GM18511 (cell line): Measurements from ENCODE around the gene NPAS2.

Experiments used
- ATAC-seq: cut with Tn5 transposase; IDR thresholded peaks from one replicate; pipeline ENCODE4 v1.9.1; 2021; ENCODE audit warnings: mild to moderate bottlenecking, moderate library complexity; ENCODE audit not compliant: unreplicated experiment

NPAS2 gene

DNA sequence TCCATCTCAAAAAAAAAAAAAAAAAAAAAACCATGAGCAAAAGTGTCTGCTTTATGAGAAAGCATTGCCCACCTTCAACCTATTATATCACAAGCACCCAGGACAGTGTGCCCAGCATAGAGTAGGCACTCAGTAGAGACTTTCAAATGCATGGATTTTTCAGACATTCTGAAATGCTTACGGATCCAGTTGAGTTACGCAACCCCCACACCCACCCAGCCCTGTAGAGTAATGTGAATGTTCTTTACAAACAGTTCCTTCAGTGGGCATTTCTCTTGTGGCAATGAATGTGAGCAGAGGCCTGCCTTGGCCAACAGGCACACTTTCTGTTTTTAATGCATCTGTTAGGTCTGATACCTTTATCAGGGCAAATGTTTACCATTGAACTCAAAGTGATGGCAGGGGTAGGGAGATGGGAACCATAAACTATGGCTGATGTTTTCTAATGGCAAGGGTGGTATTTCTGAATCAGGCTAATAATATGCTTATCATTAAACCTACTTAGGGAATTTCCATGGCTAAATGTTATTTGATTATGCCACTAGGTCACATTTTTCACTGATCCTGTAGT is 117.1 kb downstream of the NPAS2 start:
- ATAC-seq = no peak

DNA sequence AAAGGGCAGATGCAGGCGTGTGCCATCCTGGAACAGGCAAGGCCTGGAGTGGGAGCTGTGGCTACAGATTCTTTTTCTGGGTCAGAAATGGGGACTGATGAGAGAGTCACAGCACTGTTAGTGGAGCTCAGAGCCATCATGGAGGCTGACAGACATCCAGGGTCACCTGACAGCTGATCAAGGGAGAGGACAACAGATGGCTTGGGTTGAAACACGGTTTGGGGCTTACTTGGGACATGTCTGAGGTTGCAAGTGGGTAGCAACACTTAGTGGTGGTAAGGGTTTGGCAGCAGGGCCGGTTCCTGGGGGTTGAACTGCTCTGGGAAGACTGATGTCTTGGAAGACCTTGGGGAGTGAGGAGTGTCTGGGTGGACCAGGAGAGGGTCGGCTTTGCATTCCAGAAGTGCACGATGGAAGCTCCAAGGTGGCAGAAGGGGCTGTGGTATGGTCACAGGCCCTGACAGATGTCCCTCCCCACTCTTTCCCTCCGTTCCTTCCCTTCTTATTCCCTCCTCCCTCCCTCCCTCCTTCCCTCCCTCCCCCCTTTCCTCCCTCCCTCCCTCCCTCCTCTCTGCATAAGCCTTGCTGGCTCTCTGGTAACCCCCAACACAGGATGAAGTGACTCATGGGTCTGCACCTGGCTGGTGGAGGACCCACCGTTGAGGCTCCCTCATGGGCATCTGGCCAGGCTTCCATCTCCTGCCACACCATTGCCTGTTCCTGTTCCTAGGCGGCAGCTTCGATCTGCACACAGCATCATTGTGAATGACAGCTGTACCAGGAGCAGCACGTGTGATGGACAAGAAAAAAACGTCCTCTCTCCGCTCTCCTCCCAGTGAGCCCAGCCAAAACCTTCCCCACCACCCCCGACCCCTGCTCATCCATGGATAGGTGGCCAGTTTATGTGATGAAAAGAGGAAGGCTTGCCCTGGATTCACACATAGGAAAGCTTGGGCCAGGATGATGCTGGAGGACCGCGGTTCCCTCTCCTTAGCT is 118.4 kb downstream of the NPAS2 start:
- no peak for ATAC-seq

DNA sequence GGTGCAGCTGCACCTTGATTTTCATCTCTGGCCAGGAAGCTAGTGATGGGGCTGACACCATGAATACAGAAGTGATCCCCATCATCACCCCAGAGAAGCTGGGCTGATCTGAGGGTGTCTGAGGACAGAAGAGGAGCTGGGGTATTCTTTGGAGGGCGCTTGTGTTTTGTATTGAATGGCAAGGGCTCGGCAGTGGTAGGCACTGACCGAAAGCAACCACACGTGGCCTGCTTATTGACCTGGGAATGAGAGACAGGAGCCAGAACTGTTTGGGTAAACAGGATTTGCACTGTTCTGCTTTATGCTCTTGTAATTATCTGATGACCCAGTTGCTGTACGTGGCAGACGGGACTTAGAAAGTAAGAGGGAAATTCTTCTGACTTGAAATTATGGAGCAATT is 119.5 kb downstream of the NPAS2 start:
- ATAC-seq = no peak

DNA sequence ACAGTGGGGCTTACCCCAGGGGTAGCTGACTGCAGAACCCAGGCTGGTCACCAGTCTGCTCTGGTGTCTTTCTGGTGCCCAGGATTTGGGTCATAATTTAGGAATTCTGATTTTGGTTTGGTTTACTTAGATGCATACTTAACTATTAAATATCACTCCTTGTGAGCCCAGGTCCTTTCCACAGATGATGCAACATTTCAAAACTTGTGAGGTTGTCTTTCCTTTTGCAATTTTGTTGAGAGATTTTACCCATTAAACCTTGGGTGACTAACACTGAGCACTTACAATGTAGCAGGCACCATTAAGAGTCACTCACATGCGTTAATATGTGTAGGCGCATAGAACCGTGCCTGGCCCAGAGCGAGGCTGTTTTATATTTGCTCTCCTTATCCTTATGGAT is 120.3 kb downstream of the NPAS2 start:
- no peak for ATAC-seq

DNA sequence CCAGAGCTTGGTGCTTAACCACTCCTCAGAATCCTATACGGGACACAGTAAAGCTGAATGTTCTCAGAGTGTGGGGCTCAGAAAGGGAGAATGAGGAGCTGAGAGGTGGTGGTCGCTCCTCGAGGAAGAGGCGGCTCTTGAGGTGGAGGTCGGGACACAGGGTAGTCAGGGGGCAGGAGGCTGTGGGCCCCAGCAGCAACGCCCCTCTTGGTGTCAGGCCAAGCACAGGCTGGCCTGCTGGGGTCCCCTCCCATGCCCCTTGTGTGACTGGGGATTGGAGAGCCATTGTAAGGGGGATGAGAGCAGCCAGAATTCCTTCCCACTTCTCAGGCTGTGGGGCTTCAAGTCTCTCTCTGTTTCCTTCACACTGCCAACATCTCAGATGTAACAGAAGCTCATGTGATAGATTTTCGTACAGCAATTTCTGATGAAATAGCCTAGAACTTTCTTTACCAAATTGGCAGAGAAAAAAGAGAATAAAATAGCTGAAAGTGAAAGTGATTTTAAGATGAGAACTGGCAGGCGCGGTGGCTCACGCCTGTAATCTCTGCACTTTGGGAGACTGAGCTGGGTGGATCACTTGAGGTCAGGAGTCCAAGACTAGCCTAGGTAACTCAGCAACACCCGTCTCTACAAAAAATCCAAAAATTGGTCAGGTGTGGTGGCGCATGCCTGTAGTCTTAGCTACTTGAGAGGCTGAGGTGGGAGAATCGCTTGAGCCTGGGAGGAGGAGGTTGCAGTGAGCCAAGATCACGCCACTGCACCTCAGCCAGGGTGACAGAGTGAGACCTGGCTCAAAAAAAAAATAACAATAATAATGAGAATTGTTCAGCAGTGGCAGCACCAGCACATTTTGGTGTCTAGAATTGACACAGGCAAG is 121.1 kb downstream of the NPAS2 start:
- no peak for ATAC-seq

DNA sequence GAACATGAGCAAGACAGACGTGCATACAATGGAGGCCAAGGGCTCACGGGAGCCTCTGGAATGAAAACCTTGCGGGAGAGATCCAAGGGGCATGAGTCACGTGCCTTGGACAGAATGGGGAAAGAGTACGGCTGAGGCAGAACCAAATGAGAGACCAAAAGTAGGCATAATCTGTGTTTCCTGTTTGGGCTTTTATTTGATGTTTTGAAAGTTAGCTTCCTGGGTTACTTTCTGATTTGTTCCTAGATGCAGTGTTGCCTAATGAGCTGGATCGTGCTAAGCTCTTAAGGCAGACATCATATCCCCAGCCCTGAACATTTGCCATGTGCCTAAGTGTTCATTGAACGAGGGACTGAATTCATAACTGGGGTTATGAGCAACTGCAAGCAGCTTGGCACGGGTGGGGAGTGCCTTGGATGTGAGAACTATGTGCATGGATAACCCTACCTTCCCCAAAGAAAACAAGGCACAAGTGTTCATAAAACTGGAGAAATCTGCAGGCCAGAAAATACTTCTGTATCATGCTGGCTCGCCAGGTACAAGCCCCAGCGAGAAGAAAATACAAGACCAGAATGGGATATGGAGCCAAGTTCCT is 121.8 kb downstream of the NPAS2 start:
- no peak for ATAC-seq

DNA sequence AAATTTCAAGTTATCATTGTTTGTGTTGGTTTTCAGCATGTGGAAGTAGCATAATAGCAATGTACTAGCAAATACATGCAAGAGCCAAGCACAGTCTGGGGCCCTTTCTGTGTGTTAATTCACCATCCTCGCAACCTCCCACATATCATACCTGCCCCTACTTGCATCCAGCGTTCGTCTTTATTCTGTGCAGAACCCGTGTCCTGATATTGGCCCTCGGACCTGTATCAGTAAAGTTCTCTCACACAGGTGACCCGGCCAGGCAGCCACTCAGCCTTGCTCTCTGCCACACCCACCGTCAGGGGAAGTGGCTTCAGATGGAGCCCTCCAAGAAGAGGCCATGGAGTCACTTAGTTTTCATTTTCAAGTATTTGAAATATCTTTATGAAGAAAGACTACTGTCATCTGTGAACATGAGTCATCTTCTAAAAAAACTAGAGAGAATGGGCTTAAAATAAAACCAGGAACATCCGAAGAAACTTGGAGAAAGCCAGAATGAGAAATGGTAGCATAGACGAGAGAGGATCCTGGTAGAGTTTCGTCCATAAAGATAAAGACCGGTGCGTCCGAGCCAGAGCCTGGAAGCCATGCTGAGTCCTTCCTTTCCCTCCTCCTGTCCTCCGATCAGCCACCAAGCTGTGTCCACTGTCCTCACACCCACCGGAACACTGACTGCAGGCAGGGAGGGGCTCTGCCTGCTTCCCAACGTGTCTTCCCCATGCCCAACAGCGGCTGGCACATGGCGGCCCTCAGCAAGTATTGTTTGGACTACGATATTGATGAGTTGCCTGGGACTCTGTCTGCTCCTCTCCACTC is 124.9 kb downstream of the NPAS2 start:
- no peak for ATAC-seq

DNA sequence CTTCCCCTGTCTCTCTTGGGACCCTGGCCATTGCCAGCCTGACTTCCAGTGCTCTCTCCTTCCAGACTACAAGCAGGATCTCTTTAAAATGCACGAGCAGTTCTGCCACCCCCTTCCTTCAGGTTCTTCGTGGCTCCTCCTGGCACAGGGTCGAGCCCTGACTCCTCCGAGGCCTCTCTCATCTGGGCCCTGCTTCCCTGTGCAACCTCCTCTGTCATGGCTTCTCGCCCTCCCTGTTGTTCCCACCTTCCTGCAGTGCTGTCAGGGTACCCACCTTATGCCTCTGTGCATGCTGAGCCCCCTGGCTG is 125.4 kb downstream of the NPAS2 start:
- ATAC-seq = no peak

DNA sequence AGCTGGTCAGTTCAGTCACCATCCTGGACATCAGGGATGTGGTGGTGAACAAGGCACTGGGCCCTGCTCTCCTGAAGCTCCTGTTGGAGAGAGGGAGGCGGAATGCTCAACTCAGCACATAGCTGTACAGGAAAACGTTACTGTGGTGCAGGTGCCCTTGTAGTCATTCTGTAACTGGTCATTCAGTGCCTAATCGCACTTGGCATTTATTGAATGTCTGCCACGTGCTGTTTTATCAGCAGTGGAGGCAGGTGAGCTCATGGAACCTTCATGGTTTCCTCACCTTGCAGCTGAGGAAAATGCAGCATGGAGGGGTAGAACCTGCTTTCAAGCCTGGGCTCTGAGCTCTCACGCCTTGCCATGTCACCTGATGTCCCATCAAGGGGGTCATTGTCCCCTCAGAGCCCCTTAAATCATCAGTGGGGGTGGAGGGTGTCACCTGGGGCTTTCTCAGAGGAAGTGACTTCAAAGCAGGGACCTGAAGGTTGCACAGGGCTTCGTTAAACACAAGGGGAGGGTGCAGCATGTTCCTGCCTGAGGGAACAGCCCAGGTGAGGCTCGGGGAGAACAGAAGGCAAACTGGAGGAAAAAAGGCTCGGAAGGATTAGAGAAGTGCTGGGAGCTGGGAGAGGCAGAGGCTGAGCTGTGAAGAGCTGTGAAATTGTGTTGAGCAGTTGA is 126.1 kb downstream of the NPAS2 start:
- ATAC-seq = no peak

DNA sequence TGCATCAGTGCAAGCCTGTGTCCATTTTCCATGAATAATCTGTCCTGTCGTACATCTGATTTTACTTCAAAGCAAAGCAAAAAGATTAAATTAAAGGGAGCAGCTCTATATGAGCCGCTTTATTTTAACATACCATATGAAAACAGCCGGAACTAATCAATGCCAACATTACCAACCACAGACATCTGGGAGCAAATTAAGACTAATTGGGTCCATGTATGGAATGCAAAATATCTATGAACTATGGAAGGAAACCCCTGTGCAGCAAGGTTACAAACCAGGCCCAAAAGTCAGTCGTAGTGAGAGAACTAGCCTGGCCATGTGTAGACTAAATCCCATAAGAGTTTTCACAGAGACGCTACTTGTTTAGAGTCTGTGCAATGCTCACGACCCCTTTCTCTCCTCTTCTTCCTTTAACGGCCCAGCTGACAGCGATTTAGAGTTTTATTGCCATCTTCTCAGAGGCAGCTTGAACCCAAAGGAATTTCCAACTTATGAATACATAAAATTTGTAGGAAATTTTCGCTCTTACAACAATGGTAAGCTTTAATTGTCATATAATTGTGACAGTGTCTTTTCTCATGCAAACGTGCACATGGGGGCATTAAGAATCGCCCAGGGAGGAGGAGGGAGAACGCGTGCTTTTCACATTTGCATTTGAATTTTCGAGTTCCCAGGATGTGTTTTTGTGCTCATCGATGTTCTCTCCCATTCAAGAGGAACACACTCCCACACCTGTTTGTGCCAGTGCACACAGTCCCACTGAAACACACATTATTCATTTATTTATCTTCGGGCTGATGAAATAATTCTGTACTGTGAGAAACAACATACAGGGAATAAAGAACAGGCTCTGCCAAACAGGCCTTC is 129.2 kb downstream of the NPAS2 start:
- ATAC-seq = no peak

DNA sequence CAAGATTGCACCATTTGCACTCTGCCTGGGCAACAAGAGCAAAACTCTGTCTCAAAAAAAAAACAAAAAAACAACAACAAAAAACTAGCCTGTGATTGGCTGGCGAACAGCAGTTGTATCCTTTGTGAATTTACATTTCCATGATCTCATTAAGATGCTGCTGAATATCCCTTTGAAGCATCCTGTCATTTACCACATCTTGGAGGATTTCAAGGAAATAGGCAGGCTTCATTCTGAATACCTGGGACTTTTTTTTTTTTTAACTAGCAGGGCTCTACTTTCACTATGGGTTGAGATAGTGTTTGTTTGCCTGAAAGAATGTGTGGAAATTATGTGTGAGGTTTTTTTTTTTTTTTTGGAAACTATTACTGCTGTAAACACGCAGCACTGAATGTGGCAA is 132.6 kb downstream of the NPAS2 start:
- ATAC-seq = no peak

DNA sequence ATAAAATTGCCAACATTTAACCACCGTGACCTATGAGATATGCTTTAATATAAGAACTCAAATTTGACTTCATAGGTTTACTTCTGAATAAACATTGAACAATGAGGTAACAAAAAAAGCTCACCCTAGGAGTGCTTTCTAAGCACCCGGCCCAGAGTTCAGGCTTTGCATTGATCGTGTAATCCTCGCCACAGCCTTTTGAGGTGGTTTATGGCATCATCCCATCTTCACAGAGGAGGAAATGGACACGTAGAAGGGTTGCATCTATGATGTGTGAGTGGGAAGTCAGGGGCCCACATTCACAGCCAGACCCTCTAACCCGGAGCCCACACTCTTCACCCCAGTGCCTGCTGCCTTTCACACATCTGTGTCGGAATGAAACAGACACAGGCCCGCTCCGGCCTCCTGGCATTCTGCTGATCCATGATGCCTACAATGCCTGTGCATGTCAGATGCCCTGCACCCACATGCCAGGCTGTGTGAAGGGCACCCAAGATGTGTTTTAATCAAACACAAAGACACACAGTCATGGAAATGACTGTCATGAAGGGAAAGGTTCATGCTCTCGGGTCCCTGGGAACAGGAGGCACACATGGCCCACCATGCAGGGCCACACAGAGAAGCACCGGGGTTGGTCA is 133.6 kb downstream of the NPAS2 start:
- no peak for ATAC-seq

DNA sequence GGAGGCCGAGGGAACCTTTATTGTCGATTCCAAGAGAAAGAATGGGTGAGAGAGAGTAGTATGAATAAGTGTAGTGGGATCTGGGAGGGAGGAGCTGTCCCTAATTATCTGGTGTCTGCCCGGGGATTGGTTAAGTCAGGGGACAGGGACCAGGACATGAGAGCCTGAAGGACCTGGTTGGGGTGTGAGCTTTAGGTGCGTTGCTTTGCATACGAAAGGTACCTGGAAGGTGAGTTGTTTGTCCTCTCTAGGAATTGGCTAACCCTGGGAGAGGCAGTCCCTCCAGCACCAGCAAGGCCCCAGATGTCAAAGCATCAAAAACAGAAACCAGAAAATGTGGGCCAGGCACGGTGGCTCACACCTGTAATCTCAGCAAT is 134.1 kb downstream of the NPAS2 start:
- ATAC-seq = no peak

DNA sequence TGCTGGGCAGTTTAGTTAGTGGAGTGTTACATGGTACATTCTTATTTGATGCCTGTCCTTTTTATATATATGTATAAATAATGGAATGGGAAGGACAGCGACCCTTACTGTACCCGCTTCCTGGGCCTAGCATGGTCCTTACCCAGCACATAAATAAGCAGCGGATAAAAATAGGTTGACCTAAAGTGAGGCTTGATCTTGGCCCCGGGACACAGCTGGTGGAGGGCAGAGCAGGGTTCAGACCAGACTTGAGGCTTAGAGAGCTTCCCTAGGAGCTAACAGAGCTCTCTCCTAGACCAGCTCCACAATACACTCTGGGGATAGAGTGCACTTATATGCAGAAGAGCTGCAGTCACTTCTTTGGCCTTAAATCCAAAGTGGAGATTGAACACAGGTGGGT is 135.3 kb downstream of the NPAS2 start:
- ATAC-seq = no peak

DNA sequence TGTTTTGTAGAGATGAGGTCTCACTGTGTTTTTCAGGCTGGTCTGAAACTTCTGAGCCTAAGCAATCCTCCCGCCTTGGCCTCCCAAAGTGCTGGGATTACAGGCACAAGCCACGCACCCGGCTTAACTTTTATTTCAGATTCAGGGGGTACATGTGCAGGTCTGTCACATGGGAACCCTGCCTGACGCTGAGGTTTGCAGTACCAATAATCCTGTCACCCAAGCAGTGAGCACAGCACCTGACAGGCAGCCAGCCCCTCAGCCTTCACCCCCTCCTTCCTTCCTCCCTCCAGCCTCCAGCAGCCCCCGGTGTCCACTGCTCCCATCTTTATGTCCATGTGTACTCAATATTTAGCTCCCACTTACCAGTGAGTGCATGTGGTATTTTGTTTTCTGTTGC is 136.1 kb downstream of the NPAS2 start:
- no peak for ATAC-seq

DNA sequence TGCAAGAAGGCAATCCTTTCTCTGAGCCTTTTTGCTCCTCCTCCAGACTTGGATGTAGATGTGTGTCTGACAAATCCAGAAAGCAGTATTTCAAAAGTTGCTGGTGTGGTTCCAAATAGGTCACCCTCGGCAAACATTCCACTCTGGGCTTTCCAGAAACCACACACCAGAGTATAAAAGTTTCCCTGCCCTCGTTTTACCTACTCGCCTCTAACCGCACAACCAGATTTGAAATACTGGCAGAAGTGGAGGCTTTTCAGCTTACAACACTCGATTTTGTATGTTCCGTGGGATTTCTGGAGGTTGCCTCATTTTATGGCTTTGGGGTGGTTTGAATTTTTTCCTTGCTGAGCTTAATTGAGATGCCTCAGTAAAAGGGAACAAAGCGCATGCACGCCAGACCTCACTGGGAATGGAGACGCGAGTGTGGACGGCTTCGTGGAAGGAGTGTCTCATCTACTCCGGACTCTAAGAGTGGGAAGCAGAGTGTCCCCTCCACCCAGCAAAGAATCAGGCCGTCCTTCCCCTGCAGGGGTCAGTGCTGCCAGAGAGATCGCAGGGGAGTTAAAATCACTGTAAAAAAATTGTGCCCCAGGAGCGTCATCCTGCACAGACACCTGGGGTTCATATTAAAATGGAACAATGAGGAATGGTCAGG is 138.2 kb downstream of the NPAS2 start:
- no peak for ATAC-seq

DNA sequence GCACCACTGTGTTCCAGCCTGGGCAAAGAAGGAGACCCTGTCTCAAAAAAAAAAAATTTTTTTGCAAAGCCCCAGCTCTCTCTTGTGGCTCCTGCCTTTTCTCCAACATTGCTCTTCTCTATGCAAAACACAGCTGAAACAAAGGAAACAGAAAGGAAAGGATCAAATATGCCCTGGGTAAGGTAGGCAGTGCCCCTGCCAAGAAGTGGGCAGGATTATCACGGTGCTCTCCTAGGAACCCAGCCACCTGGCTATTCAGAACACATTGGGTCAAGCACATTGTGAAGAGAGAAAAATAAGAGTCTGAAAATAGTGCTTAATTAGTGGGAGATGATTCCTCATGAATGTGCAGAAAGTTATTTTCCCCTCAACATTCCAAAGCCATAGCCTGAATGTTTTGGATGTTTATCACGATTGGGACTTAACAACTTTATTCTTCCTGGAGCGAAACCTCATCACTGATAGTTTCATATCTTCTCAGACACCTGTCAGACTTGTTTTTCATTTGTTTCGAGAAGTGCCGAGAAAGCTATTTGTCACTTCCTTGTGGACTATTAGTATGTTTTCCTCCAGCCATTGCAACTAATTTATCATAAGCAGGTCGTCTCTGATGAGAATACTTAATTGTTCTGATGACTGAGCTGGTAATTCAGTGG is 139.4 kb downstream of the NPAS2 start:
- ATAC-seq = no peak
